Uterus (tissue), 4 donors: Measurements from ENCODE around the gene CTNND2. TPM values are rescaled to one million over a fixed set of nuclear protein-coding genes. Genes with fewer than 3 reads are reported as not detected.

Experiments used
- DNase-seq, 2 donors: peaks; one replicate each; pipeline ENCODE4 v3.0.0-alpha.2; 2019 to 2020
- H3K27ac ChIP-seq, 2 donors: fragments of 200-600 bp; sonication (generic); 1 replicate in 1 of 2; 2 replicates in 1 of 2; pipeline ENCODE4 v1.5.1; 2016 to 2018
- H3K27me3 ChIP-seq, 2 donors: fragments of 200-600 bp; sonication (generic); one replicate each; pipeline ENCODE4 v1.5.1; 2018 to 2019; ENCODE audit warnings: control low read depth in 1 of 2
- H3K36me3 ChIP-seq, 2 donors: fragments of 200-600 bp; sonication (generic); one replicate each; pipeline ENCODE4 v1.5.1; 2019; ENCODE audit warnings: control low read depth in 1 of 2
- H3K4me1 ChIP-seq, 2 donors: fragments of 200-600 bp; sonication (generic); one replicate each; pipeline ENCODE4 v1.5.1; 2018 to 2019; ENCODE audit warnings: control low read depth in 1 of 2
- H3K4me3 ChIP-seq, 2 donors: fragments of 200-600 bp; sonication (generic); 1 replicate in 1 of 2; 2 replicates in 1 of 2; pipeline ENCODE4 v1.5.1; 2018 to 2019; ENCODE audit warnings: mild to moderate bottlenecking in 1 of 2
- H3K9me3 ChIP-seq, 2 donors: fragments of 200-600 bp; sonication (generic); one replicate each; pipeline ENCODE4 v1.5.1; 2019; ENCODE audit warnings: control low read depth in 1 of 2
- POLR2A ChIP-seq, 2 donors: fragments of 450-650 bp; IDR thresholded peaks; one replicate each; pipeline ENCODE4 v1.6.1; 2016; ENCODE audit warnings: antibody characterized with exemption in 2 of 2, mild to moderate bottlenecking in 1 of 2, moderate library complexity in 1 of 2
- intact Hi-C: fragments of 100-400 bp; cut with DNase I; formaldehyde crosslinking; loops from one replicate; pipeline ENCODE4 v1.15.1; 2023; ENCODE audit warnings: low total_unique reads
- total RNA-seq, 4 donors: library from RNA; depleted of rRNA in 3 of 4; stranded (reverse); fragments of >200 nt in 3 of 4; gene quantifications; one replicate each; pipeline versions ENCODE4 v1.1.0 to v1.2.4, GENCODE V29; 2014 to 2023
- TF ChIP-seq, protein P1 (sequence below), 4 experiments: fragments of 200-600 bp in 2 of 4; fragments of 450-650 bp in 2 of 4; sonication (generic) in 2 of 4; IDR thresholded peaks; one replicate each; pipeline ENCODE4 v1.5.1; 2016 to 2019; ENCODE audit warnings: antibody characterized with exemption in 4 of 4, mild to moderate bottlenecking in 2 of 4, moderate library complexity in 1 of 4
- donor health status: DM: yes; HTN: yes; CAD: no.

CTNND2 gene
- total RNA-seq, 4 donors from 2014 or later, result 0.49 to 1.2 TPM; not detected in 2

DNA sequence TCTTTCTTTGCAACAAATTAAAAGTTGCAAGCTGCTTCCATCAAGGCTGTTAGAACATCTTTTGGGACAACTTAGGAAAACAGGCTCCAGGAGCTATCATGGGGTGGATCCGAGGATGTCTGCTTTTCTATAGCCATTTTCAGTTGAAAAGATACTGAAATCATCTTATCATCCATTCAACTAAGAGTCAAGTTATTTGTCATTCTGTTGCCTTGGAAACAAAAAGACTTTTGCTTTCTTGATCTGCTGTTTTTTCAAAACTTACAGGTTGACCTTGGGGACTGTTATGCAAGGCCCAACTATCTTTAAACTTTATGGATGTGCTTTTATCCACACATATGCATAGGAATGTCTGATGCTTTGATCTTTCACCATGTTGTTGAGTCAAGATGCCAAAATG, 597.9 kb downstream of the CTNND2 start:
- no peaks in the 10 kb centered on the region for H3K36me3 ChIP-seq
- no peaks in the 10 kb centered on the region for H3K27me3 ChIP-seq
- TF ChIP-seq, protein P1, sequence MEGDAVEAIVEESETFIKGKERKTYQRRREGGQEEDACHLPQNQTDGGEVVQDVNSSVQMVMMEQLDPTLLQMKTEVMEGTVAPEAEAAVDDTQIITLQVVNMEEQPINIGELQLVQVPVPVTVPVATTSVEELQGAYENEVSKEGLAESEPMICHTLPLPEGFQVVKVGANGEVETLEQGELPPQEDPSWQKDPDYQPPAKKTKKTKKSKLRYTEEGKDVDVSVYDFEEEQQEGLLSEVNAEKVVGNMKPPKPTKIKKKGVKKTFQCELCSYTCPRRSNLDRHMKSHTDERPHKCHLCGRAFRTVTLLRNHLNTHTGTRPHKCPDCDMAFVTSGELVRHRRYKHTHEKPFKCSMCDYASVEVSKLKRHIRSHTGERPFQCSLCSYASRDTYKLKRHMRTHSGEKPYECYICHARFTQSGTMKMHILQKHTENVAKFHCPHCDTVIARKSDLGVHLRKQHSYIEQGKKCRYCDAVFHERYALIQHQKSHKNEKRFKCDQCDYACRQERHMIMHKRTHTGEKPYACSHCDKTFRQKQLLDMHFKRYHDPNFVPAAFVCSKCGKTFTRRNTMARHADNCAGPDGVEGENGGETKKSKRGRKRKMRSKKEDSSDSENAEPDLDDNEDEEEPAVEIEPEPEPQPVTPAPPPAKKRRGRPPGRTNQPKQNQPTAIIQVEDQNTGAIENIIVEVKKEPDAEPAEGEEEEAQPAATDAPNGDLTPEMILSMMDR (IDR thresholded peaks at IDR 0.05), result no peak
- no peak for TF ChIP-seq POLR2A (IDR thresholded peaks at IDR 0.05)
- no peak for DNase-seq
- no peaks in the 10 kb centered on the region for H3K4me1 ChIP-seq
- H3K9me3 ChIP-seq, result no peaks in the 10 kb centered on the region
- intact Hi-C loops, result no loop called here
- no peak overlapping the region for H3K27ac ChIP-seq
- no peak overlapping the region for H3K4me3 ChIP-seq

DNA sequence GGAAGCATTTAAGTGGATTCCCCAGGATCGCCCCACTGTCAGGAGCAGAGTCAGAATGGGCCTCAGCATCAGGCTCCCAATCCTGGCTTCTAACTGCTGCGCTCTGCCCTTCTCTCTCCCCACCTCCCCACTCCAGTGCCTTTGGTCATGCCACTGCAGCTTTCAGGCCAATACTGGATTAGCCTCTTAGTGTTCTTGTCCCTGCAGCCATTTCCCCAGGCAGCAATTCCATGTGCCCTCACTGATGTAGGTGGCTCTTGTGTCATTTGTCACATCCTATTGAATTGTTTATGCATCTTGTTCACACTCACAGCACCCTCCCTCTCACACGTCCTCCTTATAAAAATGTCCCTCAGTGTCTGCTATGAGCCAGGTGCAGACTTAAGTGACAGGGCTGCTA, 599.0 kb downstream of the CTNND2 start:
- TF ChIP-seq, protein P1 (IDR thresholded peaks at IDR 0.05), result no peak
- TF ChIP-seq POLR2A (IDR thresholded peaks at IDR 0.05), result no peak
- Histone ChIP-seq H3K36me3 (no peaks in the 10 kb centered on the region), H3K4me3 (no peak overlapping the region), H3K27me3 (no peaks in the 10 kb centered on the region), H3K9me3 (no peaks in the 10 kb centered on the region), H3K27ac (no peak overlapping the region), H3K4me1 (no peaks in the 10 kb centered on the region)
- no peak for DNase-seq
- intact Hi-C loops, result no loop called here

DNA sequence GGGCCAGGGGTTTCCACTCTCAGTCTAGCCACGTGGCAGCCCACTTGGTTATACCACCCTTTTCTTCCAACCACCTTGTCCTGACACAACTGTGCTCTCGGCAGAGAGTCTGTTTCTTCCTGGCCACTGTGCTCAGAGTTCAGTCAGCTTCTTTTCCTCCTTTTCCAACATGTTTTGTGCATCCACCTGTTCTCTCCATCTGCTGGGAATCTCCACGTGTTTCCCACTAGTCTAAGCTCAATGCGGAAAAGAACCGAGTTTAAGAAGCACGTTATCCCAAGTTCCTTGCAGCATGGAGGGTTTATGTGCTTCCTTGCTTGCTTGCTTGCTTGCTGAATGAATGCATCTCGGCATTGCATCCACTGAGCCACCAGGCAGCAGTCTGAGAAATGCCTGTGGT, 599.6 kb downstream of the CTNND2 start:
- Histone ChIP-seq H3K36me3 (no peaks in the 10 kb centered on the region), H3K4me1 (no peaks in the 10 kb centered on the region), H3K9me3 (no peaks in the 10 kb centered on the region), H3K27ac (no peak overlapping the region), H3K4me3 (no peak overlapping the region), H3K27me3 (no peaks in the 10 kb centered on the region)
- no peak for DNase-seq
- intact Hi-C loops, result no loop called here
- TF ChIP-seq, protein P1 (IDR thresholded peaks at IDR 0.05), result no peak
- TF ChIP-seq POLR2A (IDR thresholded peaks at IDR 0.05), result no peak

DNA sequence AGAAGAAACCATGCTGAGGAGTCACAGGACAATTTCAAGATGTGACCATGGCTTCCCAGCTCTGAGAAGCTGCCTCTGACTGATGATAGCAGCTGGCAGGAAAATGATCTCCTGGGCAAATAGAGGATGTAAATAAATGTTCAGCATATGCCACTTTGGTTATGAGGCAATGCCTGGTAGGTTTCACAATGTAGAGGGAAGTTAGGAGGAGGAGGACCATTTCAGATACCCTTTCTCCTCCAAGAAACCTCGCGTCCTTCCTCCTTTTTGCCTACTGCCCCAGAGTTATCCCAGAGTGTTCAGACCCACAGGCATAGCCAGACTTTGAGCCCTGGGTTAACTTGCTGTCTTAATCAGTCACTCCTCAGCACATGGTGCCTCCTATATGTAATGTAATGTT, 601.6 kb downstream of the CTNND2 start:
- intact Hi-C loops, result no loop called here

DNA sequence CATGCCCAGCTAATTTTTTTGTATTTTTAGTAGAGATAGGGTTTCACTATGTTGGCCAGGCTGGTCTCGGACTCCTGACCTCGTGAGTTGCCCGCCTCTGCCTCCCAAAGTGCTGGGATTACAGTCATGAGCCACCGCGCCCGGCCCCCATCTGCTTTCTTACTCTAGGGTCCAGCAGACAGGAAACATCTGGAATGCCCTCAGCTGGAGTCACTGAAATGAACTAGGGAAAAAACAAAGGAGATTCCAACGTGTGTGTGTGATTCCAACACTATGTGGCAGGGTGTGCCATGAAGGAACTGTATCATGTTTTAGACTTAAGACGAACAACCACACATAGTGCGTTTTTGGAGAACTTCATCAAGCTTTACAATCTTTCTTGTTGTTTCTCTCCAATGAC, 603.1 kb downstream of the CTNND2 start:
- Histone ChIP-seq H3K4me3 (no peak overlapping the region), H3K27ac (no peak overlapping the region), H3K9me3 (no peaks in the 10 kb centered on the region), H3K4me1 (no peaks in the 10 kb centered on the region), H3K36me3 (no peaks in the 10 kb centered on the region), H3K27me3 (no peaks in the 10 kb centered on the region)
- DNase-seq, result no peak
- no peak for TF ChIP-seq POLR2A (IDR thresholded peaks at IDR 0.05)
- intact Hi-C loops, result no loop called here

More for the DNA sequence above, 601.6 kb downstream of the CTNND2 start:
- DNase-seq, result no peak
- Histone ChIP-seq H3K9me3 (no peaks in the 10 kb centered on the region), H3K4me3 (no peak overlapping the region), H3K4me1 (no peaks in the 10 kb centered on the region), H3K27me3 (no peaks in the 10 kb centered on the region), H3K36me3 (no peaks in the 10 kb centered on the region), H3K27ac (no peak overlapping the region)
- TF ChIP-seq, protein P1 (IDR thresholded peaks at IDR 0.05), result no peak

DNA sequence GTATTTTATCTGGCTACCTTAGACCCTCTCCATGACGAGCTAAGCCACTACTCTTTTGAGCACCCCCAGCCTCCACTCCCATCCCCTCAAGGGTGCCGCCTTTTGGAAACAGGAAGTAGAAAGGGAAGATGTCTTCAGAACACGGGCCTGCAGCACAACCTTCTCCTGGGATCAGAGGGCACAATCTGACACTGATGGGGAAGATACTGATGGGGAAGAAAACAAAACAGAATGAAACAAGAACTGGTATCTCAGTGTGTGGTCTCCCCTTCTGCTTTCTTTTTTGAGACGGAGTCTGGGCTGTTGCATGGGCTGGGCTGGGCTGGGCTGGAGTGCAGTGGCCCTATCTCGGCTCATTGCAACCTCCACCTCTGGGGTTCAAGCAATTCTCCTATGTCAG, 603.5 kb downstream of the CTNND2 start:
- no peaks in the 10 kb centered on the region for H3K9me3 ChIP-seq
- no peak overlapping the region for H3K4me3 ChIP-seq
- no peak overlapping the region for H3K27ac ChIP-seq
- H3K27me3 ChIP-seq, result no peaks in the 10 kb centered on the region
- H3K4me1 ChIP-seq, result no peaks in the 10 kb centered on the region
- TF ChIP-seq POLR2A (IDR thresholded peaks at IDR 0.05), result no peak
- TF ChIP-seq, protein P1 (IDR thresholded peaks at IDR 0.05), result no peak
- no peak for DNase-seq
- intact Hi-C loops, result no loop called here
- no peaks in the 10 kb centered on the region for H3K36me3 ChIP-seq
